T-cell (primary cell): ENCODE results near the gene SLC12A6. TPM values are rescaled to one million over a fixed set of nuclear protein-coding genes. Genes with fewer than 3 reads are reported as not detected.
"Not testable (repeated sequence)": the region's sequence is repeated elsewhere in the genome, so short reads cannot be mapped to it uniquely, and the experiment has no call there.

Experiments used
- ATAC-seq, 4 experiments: fragments of 200-7000 bp in 3 of 4; fragments of 150-1000 bp in 1 of 4; cut with Tn5 transposase; replicated peaks in 1 of 4; 1 replicate in 3 of 4; 2 replicates in 1 of 4; pipeline ENCODE4 v1.10.0; 2021; ENCODE audit warnings: moderate library complexity in 3 of 4, mild to moderate bottlenecking in 2 of 4, moderate number of reproducible peaks in 1 of 4
- CTCF ChIA-PET, 2 donors: fragments of 300-600 bp; sonication (Branson Sonifier 250); formaldehyde crosslinking; loops; one replicate each; lab custom pipeline; 2022; ENCODE audit warnings: antibody characterized with exemption in 2 of 2; lab: Charles Lee
- POLR2A ChIA-PET, 2 donors: fragments of 300-600 bp; sonication (Branson Sonifier 250); formaldehyde crosslinking; loops; one replicate each; lab custom pipeline; 2022; ENCODE audit warnings: antibody characterized with exemption in 2 of 2; lab: Charles Lee
- DNase-seq, 35 experiments: peaks; one replicate each; pipeline versions ENCODE4 v3.0.0 to v3.0.0-alpha.2; 2013 to 2023
- H3K27ac ChIP-seq: one replicate; pipeline ENCODE4 v1.5.1; 2013; ENCODE audit warnings: low read length
- H3K27me3 ChIP-seq, 2 experiments: replicated peaks in 1 of 2; 1 replicate in 1 of 2; 2 replicates in 1 of 2; pipeline versions ENCODE4 v1.6.1 to v1.7.0; 2013; ENCODE audit warnings: low read length in 1 of 2, mixed read lengths in 1 of 2; ENCODE audit not compliant: control insufficient read depth in 2 of 2, insufficient read depth in 2 of 2; ENCODE audit errors: extremely low read depth in 1 of 2
- H3K36me3 ChIP-seq, 2 donors: 1 replicate in 1 of 2; 2 replicates in 1 of 2; pipeline versions ENCODE4 v1.6.1 to v1.7.0; 2013; ENCODE audit warnings: low read length in 1 of 2; ENCODE audit not compliant: control insufficient read depth in 2 of 2, insufficient read depth in 1 of 2; ENCODE audit errors: extremely low read depth in 1 of 2
- H3K4me1 ChIP-seq, 2 experiments: 1 replicate in 1 of 2; 2 replicates in 1 of 2; pipeline versions ENCODE4 v1.6.1 to v1.7.0; 2013; ENCODE audit warnings: low read length in 2 of 2, mixed read lengths in 1 of 2; ENCODE audit not compliant: insufficient read depth in 2 of 2, control insufficient read depth in 1 of 2; ENCODE audit errors: extremely low read depth in 1 of 2
- H3K4me3 ChIP-seq, 2 donors: 1 replicate in 1 of 2; 2 replicates in 1 of 2; pipeline versions ENCODE4 v1.5.1 to v1.7.0; 2013; ENCODE audit warnings: mild to moderate bottlenecking in 2 of 2, low read length in 1 of 2, moderate library complexity in 1 of 2; ENCODE audit not compliant: control insufficient read depth in 1 of 2; ENCODE audit errors: extremely low read depth in 1 of 2
- H3K9me3 ChIP-seq: 2 replicates; pipeline ENCODE4 v1.7.0; 2013
- H3K27ac Mint-ChIP-seq, 2 donors: one replicate each; pipeline ENCODE4 v1.8.0; 2020 to 2021; ENCODE audit warnings: mild to moderate bottlenecking in 2 of 2, mixed read lengths in 2 of 2
- H3K27me3 Mint-ChIP-seq, 2 donors: one replicate each; pipeline ENCODE4 v1.8.0; 2021 to 2022; ENCODE audit warnings: mixed read lengths in 2 of 2
- H3K36me3 Mint-ChIP-seq: one replicate; pipeline ENCODE4 v1.8.0; 2021; ENCODE audit warnings: mixed read lengths
- H3K4me1 Mint-ChIP-seq, 3 donors: one replicate each; pipeline ENCODE4 v1.8.0; 2020 to 2022; ENCODE audit warnings: mixed read lengths in 3 of 3, mild to moderate bottlenecking in 1 of 3
- H3K4me3 Mint-ChIP-seq, 3 donors: one replicate each; pipeline ENCODE4 v1.8.0; 2020 to 2022; ENCODE audit warnings: mild to moderate bottlenecking in 3 of 3, mixed read lengths in 3 of 3, moderate library complexity in 3 of 3
- H3K9me3 Mint-ChIP-seq, 3 donors: one replicate each; pipeline ENCODE4 v1.8.0; 2020 to 2022; ENCODE audit warnings: mixed read lengths in 3 of 3
- WGBS: methylation state at CpG from one replicate; pipeline ENCODE4 v1.1.5; 2013; ENCODE audit warnings: missing lambda C conversion rate; ENCODE audit not compliant: insufficient coverage; 5-methylcytosine and 5-hydroxymethylcytosine counted together
- total RNA-seq, 35 experiments: library from RNA in 6 of 35; stranded (reverse) in 6 of 35; fragments of 120-200 nt in 1 of 35; gene quantifications; one replicate each; pipeline versions ENCODE4 v1.2.1 to v1.2.4 and lab custom pipeline; 2013 to 2026

Gene SLC12A6
- 100 to 1,000 TPM in 1 of 5 donors, 10 to 100 TPM in 4; 71.2 to 103 (median 77.8) TPM for total RNA-seq
- total RNA-seq (2013): 65.2 TPM
- 45.2 to 310 (median 149) reads per million in 29 experiments for total RNA-seq (lab: John Stamatoyannopoulos, UW)

DNA sequence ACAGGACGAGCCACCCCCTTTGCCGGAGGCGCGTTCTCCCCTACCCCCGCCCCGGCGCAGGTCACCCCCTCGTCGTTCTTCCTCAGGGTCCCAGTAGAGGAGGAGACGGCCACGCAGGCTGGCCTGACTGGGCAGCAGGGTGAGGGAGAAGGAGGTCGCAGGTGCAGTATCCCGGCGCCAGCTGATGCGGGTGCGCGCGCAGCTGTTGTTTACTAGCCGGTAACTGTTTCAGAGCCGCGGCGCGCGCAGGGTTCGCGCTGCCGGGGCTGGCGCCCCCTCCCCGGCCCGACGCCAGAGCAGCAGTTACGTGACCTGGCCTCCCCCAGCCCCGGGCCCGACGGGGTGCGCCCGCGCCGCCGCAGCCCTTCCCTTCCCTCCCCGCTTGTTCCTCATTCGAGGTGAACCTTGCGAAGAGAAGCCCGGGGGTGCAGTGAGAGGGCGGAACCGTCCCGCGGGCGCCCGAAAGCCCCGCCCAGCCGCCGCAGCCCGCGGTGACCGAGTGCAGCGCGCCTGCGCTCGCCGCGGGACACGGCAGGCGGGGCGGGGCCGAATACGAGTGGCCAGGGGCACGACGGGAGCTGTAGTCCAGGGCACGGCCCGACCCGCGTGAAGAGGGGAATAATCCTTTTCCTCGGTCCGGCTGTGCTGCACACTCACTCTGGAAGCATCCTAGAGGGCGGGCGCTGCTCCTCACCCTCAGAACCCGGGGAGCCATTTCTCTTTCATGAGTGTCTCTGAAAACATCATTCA is at the start of gene SLC12A6:
Gene SLC12A6 (minus strand): TSS at position 225 of the 750 bp plus-strand sequence. CDS start 1,101 bp downstream, outside the sequence.
- Histone ChIP-seq H3K4me1 (peaks cover 38 to 50% of the 10 kb centered on the region in 2 experiments), H3K4me3 (peak within 1 kb of the TSS; percentile 74 to 99), H3K36me3 (peaks cover 0 to 18% of the 10 kb centered on the region in 2 donors), H3K9me3 (no peaks in the 10 kb centered on the region), H3K27me3 (no peaks in the 10 kb centered on the region), H3K27ac (peak within 1 kb of the TSS; percentile 82)
- 0% methylated on average over 67 of the region's 78 CpGs for WGBS
- H3K27ac Mint-ChIP-seq: peak within 1 kb of the TSS; percentile 96 to 100
- H3K4me1 Mint-ChIP-seq: peaks cover 56 to 70% (median 63%) of the 10 kb centered on the region in 3 donors
- CTCF ChIA-PET: interaction anchor here in 1 of 2 donors (0.8 to 2.8 kb wide), 5 partner anchors 9 to 128 kb away, joined by 3 to 20 read pairs (median 5); partner anchors contain the start of genes KATNBL1 and LPCAT4
- H3K9me3 Mint-ChIP-seq: no peaks in the 10 kb centered on the region
- DNase-seq (peak; percentile 81 to 95 (median 88)), ATAC-seq (peak; percentile 85 to 91 (median 88))
- peaks cover 15% of the 10 kb centered on the region for H3K36me3 Mint-ChIP-seq
- POLR2A ChIA-PET: interaction anchor here in 1 of 2 donors (0.6 to 1.1 kb wide), 2 partner anchors 10 kb away, joined by 3 to 4 read pairs; no protein-coding TSS in a partner anchor
- no peaks in the 10 kb centered on the region for H3K27me3 Mint-ChIP-seq
- H3K4me3 Mint-ChIP-seq: peak within 1 kb of the TSS; percentile 97 to 100 (median 97)

DNA sequence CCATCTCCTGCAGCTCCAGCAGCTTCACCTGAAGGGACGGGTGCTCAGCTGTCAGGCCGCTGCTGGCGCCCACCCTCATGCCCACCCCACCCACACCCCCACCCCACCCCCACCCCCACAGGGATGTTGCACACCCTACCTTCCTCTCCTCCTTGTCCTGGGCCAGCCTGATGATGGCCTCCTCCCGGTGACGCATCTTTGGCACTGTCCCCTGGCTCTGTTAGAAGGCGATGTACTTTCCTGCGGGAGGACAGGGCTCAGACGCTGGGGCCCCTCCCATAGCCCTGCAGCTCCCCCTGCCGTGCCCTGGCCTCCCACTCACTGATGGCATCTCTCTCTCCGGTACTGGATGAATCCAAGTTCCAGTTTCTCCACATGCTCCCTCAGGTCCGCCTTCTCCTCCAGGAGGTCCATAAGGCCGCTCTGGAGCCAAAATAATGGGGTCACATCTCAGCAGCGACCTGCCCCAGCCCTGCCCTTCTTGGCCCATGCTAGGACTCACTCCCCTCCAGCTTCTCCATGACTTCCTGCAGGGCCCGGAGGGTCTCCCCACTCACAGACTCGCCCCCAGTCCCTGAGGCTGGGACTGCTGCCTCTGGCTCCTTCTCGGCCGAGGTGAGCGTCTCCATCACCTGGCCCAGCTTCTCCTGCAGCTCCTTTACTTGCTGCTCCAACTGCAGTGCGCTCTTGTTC is 44.4 kb upstream of the SLC12A6 start:
- H3K27me3 Mint-ChIP-seq, H3K4me1 ChIP-seq, H3K9me3 Mint-ChIP-seq, ATAC-seq, CTCF ChIA-PET, H3K27me3 ChIP-seq, H3K4me3 Mint-ChIP-seq, H3K27ac Mint-ChIP-seq, H3K27ac ChIP-seq, H3K4me3 ChIP-seq, H3K36me3 ChIP-seq, H3K4me1 Mint-ChIP-seq, H3K9me3 ChIP-seq, H3K36me3 Mint-ChIP-seq, POLR2A ChIA-PET, DNase-seq: not testable (repeated sequence)
- WGBS: no CpG with 5 or more reads among the region's 19 CpGs

DNA sequence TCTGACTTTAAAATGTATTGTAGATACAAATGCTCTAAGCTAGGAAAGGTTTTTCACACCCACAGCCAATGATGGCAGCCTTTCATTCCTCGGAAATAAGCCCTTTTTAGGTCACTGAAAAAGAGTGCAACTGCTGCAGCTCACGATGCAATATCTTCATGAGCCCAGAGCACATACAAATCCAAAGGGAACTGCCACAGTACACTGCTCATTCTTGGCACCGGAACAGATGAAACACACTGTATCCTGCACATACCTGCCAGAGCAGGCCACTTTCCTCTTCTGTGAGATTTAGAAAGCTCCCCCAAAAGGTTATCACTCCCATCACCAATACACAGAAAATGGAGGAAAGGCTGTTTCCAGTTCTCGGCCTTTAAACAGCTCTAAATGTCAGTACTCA is 42.9 kb upstream of the SLC12A6 start:
- H3K9me3 ChIP-seq, H3K27me3 ChIP-seq, H3K4me1 Mint-ChIP-seq, H3K9me3 Mint-ChIP-seq, H3K27ac ChIP-seq, H3K4me3 Mint-ChIP-seq, H3K27ac Mint-ChIP-seq, H3K36me3 Mint-ChIP-seq, H3K27me3 Mint-ChIP-seq, H3K4me3 ChIP-seq, DNase-seq, H3K4me1 ChIP-seq, POLR2A ChIA-PET, CTCF ChIA-PET, H3K36me3 ChIP-seq, ATAC-seq: not testable (repeated sequence)
- WGBS: 86% methylated on average over 1 of the region's 4 CpGs

DNA sequence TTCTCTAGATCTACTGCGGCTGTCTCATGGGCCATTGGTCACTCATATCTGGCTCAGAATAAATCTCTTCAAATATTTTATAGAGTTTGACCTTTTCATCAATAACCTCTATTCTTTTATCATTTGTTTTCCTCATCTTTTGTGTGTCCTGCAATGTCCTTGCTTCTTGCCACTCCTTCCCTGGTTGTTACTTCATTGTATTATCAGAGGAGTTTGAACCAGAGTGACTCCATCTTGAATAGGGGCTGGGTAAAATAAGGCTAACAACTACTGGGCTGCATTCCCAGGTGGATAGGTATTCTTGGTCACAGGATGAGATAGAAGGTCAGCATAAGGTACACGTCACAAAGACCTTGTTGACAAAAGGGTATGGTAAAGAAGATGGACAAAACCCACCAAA is 39.3 kb upstream of the SLC12A6 start:
- peak overlapping the region in 1 of 2 donors; percentile 17 for H3K27ac Mint-ChIP-seq
- DNase-seq (no peak), ATAC-seq (no peak)
- Histone ChIP-seq H3K27me3 (no peaks in the 10 kb centered on the region), H3K4me3 (no peak overlapping the region), H3K4me1 (no peaks in the 10 kb centered on the region), H3K27ac (no peak overlapping the region), H3K9me3 (no peaks in the 10 kb centered on the region), H3K36me3 (no peaks in the 10 kb centered on the region)
- WGBS: 100% methylated on average over 1 of the region's 2 CpGs
- ChIA-PET CTCF (no interaction called here), POLR2A (no interaction called here)
- no peaks in the 10 kb centered on the region for H3K4me1 Mint-ChIP-seq
- H3K36me3 Mint-ChIP-seq: no peaks in the 10 kb centered on the region
- no peaks in the 10 kb centered on the region for H3K27me3 Mint-ChIP-seq
- no peak overlapping the region for H3K4me3 Mint-ChIP-seq
- no peaks in the 10 kb centered on the region for H3K9me3 Mint-ChIP-seq

DNA sequence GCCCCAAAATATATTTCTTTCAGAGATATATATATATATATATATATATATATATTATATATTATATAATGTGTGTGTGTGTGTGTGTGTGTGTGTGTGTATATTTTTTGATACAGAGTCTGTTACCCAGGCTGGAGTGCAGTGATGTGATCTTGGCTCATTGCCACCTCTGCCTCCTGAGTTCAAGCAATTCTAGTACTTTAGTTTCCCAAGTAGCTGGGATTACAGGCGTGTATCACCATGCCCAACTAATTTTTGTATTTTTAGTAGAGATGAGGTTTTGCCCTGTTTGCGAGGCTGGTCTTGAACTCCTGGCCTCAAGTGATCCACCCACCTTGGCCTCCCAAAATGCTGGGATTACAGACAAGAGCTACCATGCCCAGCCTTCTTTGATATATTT is 38.0 kb upstream of the SLC12A6 start:
- H3K27me3 ChIP-seq, POLR2A ChIA-PET, H3K9me3 ChIP-seq, DNase-seq, H3K4me3 ChIP-seq, H3K4me3 Mint-ChIP-seq, H3K4me1 ChIP-seq, H3K36me3 ChIP-seq, H3K27ac Mint-ChIP-seq, H3K9me3 Mint-ChIP-seq, CTCF ChIA-PET, H3K27ac ChIP-seq, H3K27me3 Mint-ChIP-seq, H3K36me3 Mint-ChIP-seq, H3K4me1 Mint-ChIP-seq, ATAC-seq: not testable (repeated sequence)
- 100% methylated on average over 1 of the region's 2 CpGs for WGBS

DNA sequence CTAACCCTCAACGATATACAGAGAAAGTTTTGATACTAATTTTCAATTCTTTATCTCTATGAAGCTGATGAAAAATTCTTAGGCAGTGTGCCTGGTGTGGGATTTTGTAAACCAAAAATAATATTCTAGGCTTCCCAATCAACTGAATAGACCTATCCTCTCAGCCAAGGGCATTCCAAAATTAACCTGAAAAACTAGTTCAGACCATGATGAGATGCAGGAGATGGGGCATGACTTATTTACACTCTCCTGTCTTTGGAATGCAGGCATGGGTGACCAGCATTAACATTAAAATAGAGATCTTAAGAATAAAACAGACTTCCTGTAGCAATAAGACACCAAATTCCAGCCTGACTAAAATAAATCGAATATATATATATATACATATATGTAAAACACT is 37.2 kb upstream of the SLC12A6 start:
- WGBS: no CpG with 5 or more reads among the region's 2 CpGs
- H3K36me3 Mint-ChIP-seq: no peaks in the 10 kb centered on the region
- H3K4me1 Mint-ChIP-seq: peaks cover 0 to 5% (median 4%) of the 10 kb centered on the region in 3 donors
- no peaks in the 10 kb centered on the region for H3K4me1 ChIP-seq
- H3K27ac Mint-ChIP-seq: no peak overlapping the region
- H3K9me3 ChIP-seq: no peaks in the 10 kb centered on the region
- ChIA-PET CTCF (no interaction called here), POLR2A (no interaction called here)
- H3K27me3 Mint-ChIP-seq: no peaks in the 10 kb centered on the region
- H3K27me3 ChIP-seq: no peaks in the 10 kb centered on the region
- no peaks in the 10 kb centered on the region for H3K9me3 Mint-ChIP-seq
- no peak for DNase-seq
- H3K4me3 Mint-ChIP-seq: no peak overlapping the region
- no peak for ATAC-seq
- no peak overlapping the region for H3K4me3 ChIP-seq
- H3K27ac ChIP-seq: no peak overlapping the region
- H3K36me3 ChIP-seq: no peaks in the 10 kb centered on the region
